HG03280 (cell line): ENCODE results near the gene PKD1L1.
A peak's percentile ranks its signal among the peaks of the same experiment; 100 is the strongest.
"Not testable (repeated sequence)": the region's sequence is repeated elsewhere in the genome, so short reads cannot be mapped to it uniquely, and the experiment has no call there.

Experiments used
- ATAC-seq: cut with Tn5 transposase; IDR thresholded peaks from one replicate; pipeline ENCODE4 v1.9.1; 2021; ENCODE audit warnings: mild to moderate bottlenecking, moderate library complexity; ENCODE audit not compliant: unreplicated experiment

PKD1L1 gene

GRCh38 chr7:47772492-47772891, 175.8 kb downstream of the PKD1L1 start:
- ATAC-seq: no peak

DNA sequence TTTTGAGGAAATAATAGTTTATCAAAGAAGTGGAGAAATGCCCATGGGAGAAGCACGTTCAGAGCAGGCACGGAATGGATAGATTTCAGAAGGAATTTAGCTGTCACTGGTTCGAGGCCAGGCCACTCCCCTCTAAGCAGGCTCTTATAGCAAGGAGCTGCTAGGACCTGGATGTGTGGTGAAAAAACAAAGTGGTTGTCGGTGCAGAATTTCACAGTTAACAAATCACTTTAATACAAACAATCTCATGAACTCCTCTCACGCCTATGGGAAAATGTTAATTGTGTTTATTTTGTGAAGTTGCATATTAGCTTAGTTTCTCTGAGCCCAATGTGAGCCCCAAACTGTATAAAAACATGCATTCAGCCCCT, 176.3 kb downstream of the PKD1L1 start:
- ATAC-seq: no peak

DNA sequence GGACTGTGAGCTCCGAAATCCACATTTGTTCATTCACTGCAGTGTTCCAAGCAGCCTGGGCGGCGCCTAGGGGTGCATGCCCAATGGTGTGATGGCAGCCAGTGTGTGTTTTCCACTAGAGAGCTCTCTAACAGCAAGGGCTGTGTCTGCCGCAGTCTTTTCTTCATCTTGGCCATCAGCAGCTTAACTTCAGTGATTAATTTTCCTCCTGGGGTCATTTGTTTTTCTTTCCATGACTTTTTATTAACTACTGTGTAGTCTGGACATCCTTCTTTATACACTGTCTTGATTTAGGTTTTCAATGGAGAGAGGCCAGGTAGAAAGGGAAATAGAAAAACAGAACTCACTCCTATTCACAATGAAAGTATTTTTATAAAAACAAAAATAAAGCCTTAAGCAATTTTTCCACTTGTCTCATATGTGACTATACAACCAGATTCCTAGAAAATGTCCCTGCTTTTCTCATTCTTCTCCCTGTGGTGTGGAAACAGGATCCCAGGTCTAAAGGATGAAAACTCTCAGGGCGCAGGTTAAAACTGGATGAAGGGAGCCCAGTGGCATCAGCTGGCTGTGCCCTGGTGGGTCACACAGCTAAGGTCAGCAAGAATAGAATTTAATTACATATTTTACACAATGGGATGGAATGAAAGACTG, 176.8 kb downstream of the PKD1L1 start:
- ATAC-seq: no peak

GRCh38 chr7:47766126-47766525, 182.1 kb downstream of the PKD1L1 start:
- ATAC-seq: no peak

DNA sequence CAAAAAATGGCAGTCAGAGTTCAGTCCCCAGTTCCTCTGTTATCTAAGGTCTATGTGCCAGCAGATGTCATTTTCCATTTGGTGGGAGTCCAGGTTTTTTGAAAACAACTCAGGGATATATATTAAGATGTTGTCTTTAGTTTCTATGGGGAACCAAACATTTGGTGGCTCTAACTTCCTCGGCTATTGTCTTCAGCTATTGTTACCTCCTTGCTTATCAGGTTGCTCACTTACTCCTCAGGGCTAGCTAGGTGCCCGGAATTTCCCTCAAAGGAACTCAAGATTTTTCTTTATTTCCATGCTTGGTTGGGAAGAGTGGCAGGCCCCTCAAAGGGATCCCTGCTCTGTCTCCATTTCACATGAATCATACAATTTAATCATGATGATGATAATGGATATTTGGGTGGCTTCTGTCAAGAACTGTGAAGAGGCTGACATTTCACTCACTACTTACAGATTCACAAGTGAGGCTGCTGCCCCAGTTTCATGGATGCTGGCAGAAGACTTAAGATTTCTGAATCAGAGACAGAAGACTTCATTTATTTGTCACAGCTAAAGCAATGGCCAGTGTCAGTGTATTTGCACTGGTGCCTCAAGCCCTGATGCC, 182.8 kb downstream of the PKD1L1 start:
- ATAC-seq: no peak

GRCh38 chr7:47764746-47765145, 183.5 kb downstream of the PKD1L1 start:
- no peak for ATAC-seq

- peak; percentile 58 for ATAC-seq
These were observed 184.9 kb downstream of the PKD1L1 start for GRCh38 chr7:47763063-47763974.

- no peak for ATAC-seq
These were observed 185.6 kb downstream of the PKD1L1 start for GRCh38 chr7:47762746-47763062.

DNA sequence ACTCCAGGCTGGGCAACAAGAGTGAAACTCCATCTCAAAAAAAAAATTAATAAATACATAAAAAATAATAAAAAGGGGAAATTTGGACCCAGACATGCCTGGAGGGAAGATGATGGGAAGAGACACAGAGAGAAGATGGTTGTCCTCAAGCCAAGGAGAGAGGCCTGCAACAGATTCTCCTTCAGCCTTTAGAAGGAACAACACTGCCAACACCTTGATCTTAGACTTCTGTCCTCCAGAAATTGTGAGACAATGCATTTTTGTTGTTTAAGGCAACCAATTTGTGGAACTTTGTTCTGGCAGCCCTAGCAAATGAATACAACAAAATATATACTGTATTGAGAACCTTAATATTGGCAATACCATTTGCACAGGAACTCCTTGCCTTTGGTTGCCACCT, 186.1 kb downstream of the PKD1L1 start:
- no peak for ATAC-seq

- no peak for ATAC-seq
These were observed 189.1 kb downstream of the PKD1L1 start for GRCh38 chr7:47759056-47759706.

GRCh38 chr7:47758546-47758945, 189.7 kb downstream of the PKD1L1 start:
- no peak for ATAC-seq

DNA sequence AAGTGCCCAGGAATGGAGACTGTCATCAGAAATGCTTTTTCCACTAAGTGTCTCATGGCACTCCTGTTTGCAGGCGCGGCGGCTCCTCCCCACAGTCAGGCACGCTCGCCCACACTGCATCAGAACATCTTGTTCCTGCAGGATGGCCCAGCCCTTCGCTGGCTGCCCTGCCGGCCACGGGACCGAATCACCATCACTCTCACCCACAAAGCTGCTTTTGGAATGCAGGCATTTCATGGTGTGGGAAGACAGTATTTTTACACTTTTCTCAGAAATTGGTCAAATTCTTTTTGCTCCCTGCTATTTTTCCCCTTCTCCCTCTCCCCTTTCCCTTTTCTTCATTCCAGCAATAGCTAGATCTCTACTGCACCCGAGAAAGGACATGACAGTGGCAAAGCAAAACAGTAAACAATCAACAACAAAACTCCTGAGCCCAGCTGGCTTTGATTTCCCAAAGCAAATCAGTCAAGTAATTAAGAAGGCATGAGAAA, 190.3 kb downstream of the PKD1L1 start:
- ATAC-seq: no peak

DNA sequence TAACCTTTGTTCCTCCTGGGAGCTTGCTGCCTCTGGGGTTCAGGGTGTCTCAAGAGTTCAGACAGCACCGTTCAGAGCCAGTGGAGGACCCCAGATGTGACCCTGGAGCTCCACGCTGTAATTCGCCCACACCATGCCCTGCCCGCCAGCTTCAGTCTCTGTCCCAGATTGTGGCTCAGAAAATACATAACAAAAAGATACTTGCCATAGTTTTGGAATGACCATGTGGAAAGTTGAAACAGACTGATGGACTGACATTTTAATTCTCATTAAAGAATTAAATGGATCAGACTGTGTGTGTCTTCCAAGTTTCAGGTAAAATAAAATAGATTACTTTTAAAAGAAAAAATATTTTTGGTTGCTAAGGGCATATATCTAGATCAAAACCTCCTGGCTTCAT, 191.6 kb downstream of the PKD1L1 start:
- ATAC-seq: no peak

DNA sequence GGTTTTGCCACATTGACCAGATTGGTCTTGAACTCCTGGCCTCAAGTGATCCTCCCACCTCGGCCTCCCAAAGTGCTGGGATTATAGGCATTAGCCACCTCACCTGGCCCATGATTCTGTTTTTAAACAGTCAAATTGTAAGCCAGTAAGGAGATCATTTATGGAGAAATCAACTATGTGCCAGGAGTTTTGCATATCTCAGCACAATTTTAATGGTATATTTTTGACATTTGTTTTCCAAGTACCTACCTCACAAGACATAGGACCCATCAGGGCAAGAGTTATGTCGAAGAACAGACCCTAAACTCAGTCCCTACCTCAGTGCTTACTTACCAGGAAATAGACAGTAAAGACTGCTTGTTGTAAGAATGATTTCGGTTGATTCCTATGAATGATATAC, 193.0 kb downstream of the PKD1L1 start:
- no peak for ATAC-seq

DNA sequence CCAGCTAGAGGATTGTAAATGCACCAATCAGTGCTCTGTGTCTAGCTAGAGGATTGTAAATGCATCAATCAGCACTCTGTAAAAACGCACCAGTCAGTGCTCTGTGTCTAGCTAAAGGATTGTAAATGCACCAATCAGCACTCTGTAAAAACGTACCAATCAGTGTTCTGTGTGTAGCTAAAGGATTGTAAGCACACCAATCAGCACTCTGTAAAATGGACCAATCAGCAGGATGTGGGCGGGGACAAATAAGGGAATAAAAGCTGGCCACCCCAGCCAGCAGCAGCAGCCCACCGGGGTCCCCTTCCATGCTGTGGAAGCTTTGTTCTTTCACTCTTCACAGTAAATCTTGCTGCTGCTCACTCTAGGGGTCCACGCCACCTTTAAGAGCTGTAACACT, 196.5 kb downstream of the PKD1L1 start:
- ATAC-seq: not testable (repeated sequence)

DNA sequence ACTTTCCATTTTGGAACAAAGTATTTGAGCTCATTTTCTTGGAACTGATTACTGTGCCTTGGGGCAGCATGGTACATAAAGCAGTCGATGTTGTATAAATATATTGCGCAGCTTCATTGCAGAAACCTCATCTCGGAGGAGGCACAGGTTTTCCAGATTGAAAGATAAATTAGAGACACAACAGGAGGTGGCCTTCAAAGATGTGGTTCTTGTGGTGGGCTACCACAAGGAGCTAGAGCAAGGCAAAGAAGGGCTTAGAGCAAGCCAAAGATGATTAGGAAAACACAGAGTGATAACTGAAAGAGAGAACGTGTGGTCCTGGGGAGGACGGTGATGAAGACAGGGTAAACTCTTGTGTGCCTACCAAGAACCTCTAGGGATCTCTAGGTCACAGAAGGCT, 197.2 kb downstream of the PKD1L1 start:
- ATAC-seq: no peak

DNA sequence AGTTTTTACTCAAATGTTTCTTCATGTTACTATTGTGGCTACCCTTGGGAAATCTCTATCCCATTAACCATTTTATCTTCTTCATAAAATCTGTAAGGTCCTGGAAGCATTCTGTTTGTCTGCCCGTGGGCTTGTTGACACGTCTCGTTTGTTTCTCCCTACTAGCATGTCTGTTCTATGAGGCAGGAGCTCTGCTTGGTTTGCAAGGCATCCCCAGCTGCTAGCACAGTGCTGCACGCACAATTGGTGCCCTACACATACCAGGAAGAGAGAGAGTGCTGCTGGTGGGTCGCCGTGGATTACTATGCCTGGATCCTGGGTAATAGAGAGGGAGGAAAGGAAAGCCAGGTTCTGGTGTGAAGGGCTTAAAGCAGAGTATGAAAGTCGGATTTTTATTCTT, 200.2 kb downstream of the PKD1L1 start:
- no peak for ATAC-seq

DNA sequence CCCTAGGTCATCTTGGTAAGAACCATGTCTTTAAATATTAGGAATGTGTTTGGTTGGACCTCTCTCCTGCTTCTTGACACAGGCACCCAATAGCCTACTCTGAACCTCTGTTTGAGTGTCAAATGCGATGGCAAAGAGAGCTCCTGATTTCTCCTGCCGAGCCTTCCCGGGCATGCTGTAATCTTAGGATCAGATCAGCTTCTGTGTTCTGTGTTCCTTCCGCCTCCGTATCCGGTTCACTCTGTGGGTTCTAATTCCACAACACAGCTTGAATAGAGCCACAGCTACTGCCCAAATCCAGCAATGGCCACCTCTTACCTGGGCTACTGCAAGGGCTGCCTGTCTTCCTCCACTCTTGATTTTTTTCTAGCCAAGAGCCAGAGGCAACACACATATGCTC, 201.1 kb downstream of the PKD1L1 start:
- ATAC-seq: no peak

DNA sequence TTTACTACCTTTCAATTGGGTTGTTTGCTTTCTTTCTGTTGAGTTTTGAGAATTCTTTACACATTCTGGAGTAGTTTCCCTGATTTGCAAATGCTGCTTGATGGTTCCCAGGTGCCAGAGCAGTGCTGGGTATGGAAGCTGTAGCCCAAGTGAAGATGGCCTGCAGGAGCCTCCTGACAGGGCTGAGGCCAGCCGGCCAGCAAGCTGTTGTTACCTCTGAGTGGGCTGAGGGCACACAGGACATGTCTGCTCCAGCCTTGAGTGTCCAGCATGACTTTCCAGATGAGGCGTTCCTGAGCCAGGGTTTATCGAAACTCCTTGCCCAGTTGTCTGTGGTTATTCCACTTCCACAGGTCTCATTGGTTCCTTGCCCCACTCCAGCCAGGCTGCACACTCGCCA, 201.8 kb downstream of the PKD1L1 start:
- ATAC-seq: no peak

- ATAC-seq: no peak
These were observed 203.4 kb downstream of the PKD1L1 start for GRCh38 chr7:47744883-47745282.

- no peak for ATAC-seq
These were observed 204.2 kb downstream of the PKD1L1 start for GRCh38 chr7:47743965-47744591.
